Panc1 (cell line): ENCODE results near the gene GNG10. TPM values are rescaled to one million over a fixed set of nuclear protein-coding genes. Genes with fewer than 3 reads are reported as not detected.

Experiments
- ATAC-seq: fragments of 200-7000 bp; cut with Tn5 transposase; 2 replicates; pipeline ENCODE4 v1.9.1; 2020; ENCODE audit warnings: mild to moderate bottlenecking, moderate library complexity
- BruUV-seq: library from RNA; stranded (reverse); fragments of 400-500 nt; replicated peaks from 2 replicates; lab custom pipeline; 2021; lab: Mats Ljungman, UMichigan
- CTCF ChIA-PET: fragments of 300-600 bp; sonication (Branson Sonifier 250); formaldehyde crosslinking; loops from one replicate; lab custom pipeline; 2022; ENCODE audit warnings: antibody characterized with exemption; lab: Charles Lee
- POLR2A ChIA-PET: fragments of 300-600 bp; sonication (Branson Sonifier 250); formaldehyde crosslinking; loops from one replicate; lab custom pipeline; 2022; ENCODE audit warnings: antibody characterized with exemption; lab: Charles Lee
- DNase-seq: peaks from one replicate; pipeline ENCODE4 v3.0.0-alpha.2; 2010; ENCODE audit warnings: low read depth, low spot score
- H3K27ac ChIP-seq: 2 replicates; pipeline ENCODE4 v1.5.1; 2011; ENCODE audit warnings: mild to moderate bottlenecking, low read length, inconsistent platforms
- H3K27me3 ChIP-seq: fragments of 200-500 bp; sonication (Bioruptor generic); 2 replicates; pipeline ENCODE4 v1.6.0; 2014; ENCODE audit warnings: low read length, inconsistent platforms; ENCODE audit not compliant: control insufficient read depth, insufficient read depth
- H3K36me3 ChIP-seq: fragments of 200-500 bp; sonication (Bioruptor generic); 2 replicates; pipeline ENCODE4 v1.5.1; 2014; ENCODE audit warnings: inconsistent platforms, mild to moderate bottlenecking, low read length, moderate library complexity; ENCODE audit not compliant: control insufficient read depth, insufficient read depth
- H3K4me1 ChIP-seq: 2 replicates; pipeline ENCODE4 v1.5.1; 2011; ENCODE audit warnings: inconsistent platforms, mild to moderate bottlenecking, low read length, moderate library complexity; ENCODE audit not compliant: control insufficient read depth, insufficient read depth
- H3K4me3 ChIP-seq, 2 experiments: 2 replicates each; pipeline ENCODE4 v1.5.1; 2011 to 2012; ENCODE audit warnings: low read depth in 2 of 2, low read length in 2 of 2, mild to moderate bottlenecking in 2 of 2, inconsistent platforms in 1 of 2, moderate library complexity in 1 of 2
- H3K9me3 ChIP-seq: fragments of 200-500 bp; sonication (Bioruptor generic); 2 replicates; pipeline ENCODE4 v1.5.1; 2014; ENCODE audit warnings: low read depth, mild to moderate bottlenecking, inconsistent platforms, low read length, moderate library complexity; ENCODE audit not compliant: control insufficient read depth, insufficient read depth
- CTCF ChIP-seq: fragments of 450-650 bp; IDR thresholded peaks from 2 replicates; pipeline ENCODE4 v1.5.1; 2017; ENCODE audit warnings: mild to moderate bottlenecking
- POLR2AphosphoS5 ChIP-seq: IDR thresholded peaks from 2 replicates; pipeline ENCODE4 v1.6.1; 2012; ENCODE audit warnings: mild to moderate bottlenecking, low read depth, low read length, moderate library complexity
- REST ChIP-seq, 2 experiments: IDR thresholded peaks; 2 replicates each; pipeline ENCODE4 v1.6.1; 2011 to 2012; ENCODE audit warnings: low read depth in 2 of 2, control low read depth in 1 of 2, low read length in 1 of 2, mild to moderate bottlenecking in 1 of 2, moderate library complexity in 1 of 2; ENCODE audit not compliant: insufficient read depth in 1 of 2
- SIN3A ChIP-seq: IDR thresholded peaks from 2 replicates; pipeline ENCODE4 v1.6.1; 2012; ENCODE audit warnings: low read depth, mild to moderate bottlenecking, low read length, moderate library complexity, borderline replicate concordance; ENCODE audit not compliant: insufficient read depth
- TCF7L2 ChIP-seq: IDR thresholded peaks from 2 replicates; pipeline ENCODE4 v1.6.1; 2011; ENCODE audit warnings: mild to moderate bottlenecking, low read depth, low read length, inconsistent platforms
- in situ Hi-C: cut with HindIII; loops from 2 replicates; pipeline ENCODE4 v1.10.0; 2016; ENCODE audit warnings: low sequenced_read_pairs, low pct_unique_long_range_greater_than_20kb
- intact Hi-C: fragments of 100-400 bp; cut with micrococcal nuclease; formaldehyde crosslinking; loops from one replicate; pipeline ENCODE4 v1.10.0; 2022; ENCODE audit not compliant: unreplicated experiment
- total RNA-seq: library from RNA; stranded (reverse); gene quantifications from one replicate; pipeline ENCODE4 v1.2.1, GENCODE V29; 2021; ENCODE audit not compliant: unreplicated experiment

Gene GNG10
- total RNA-seq, 1 experiment from 2014 or later: 40.0 TPM

GRCh38 chr9:111678293-111678692 lies 16.9 kb downstream of the GNG10 start:
- no peak for ATAC-seq
- Histone ChIP-seq H3K4me1 (no peaks in the 10 kb centered on the region), H3K9me3 (no peaks in the 10 kb centered on the region), H3K36me3 (no peaks in the 10 kb centered on the region), H3K27me3 (no peaks in the 10 kb centered on the region), H3K4me3 (no peak overlapping the region), H3K27ac (no peak overlapping the region)
- intact Hi-C loops (no loop called here), in situ Hi-C loops (no loop called here)
- TF ChIP-seq SIN3A (no peak), CTCF (no peak), POLR2AphosphoS5 (no peak), REST (IDR thresholded peaks at IDR 0.05; ENCODE audit: insufficient read depth in 1 of 2, low read depth in 2 of 2, low read length in 1 of 2) (no peak), TCF7L2 (no peak)
- no peak for DNase-seq
- BruUV-seq: no TSS peak
- CTCF ChIA-PET: no interaction called here
- POLR2A ChIA-PET: no interaction called here

GRCh38 chr9:111679199-111679598 lies 17.8 kb downstream of the GNG10 start:
- ChIA-PET CTCF (no interaction called here), POLR2A (no interaction called here)
- in situ Hi-C loops: no loop called here
- intact Hi-C loops: no loop called here
- Histone ChIP-seq H3K4me1 (no peaks in the 10 kb centered on the region), H3K9me3 (no peaks in the 10 kb centered on the region), H3K27ac (no peak overlapping the region), H3K27me3 (no peaks in the 10 kb centered on the region), H3K36me3 (no peaks in the 10 kb centered on the region), H3K4me3 (no peak overlapping the region)
- TF ChIP-seq CTCF (no peak), REST (IDR thresholded peaks at IDR 0.05; ENCODE audit: insufficient read depth in 1 of 2, low read depth in 2 of 2, low read length in 1 of 2) (no peak), SIN3A (no peak), POLR2AphosphoS5 (no peak)
- no TSS peak for BruUV-seq
- ATAC-seq: no peak
- DNase-seq: no peak
